GM21723 (cell line): ENCODE results near the gene DENND5B.
"Not testable (repeated sequence)": the region's sequence is repeated elsewhere in the genome, so short reads cannot be mapped to it uniquely, and the experiment has no call there.

ENCODE experiments used
- ATAC-seq: cut with Tn5 transposase; IDR thresholded peaks from one replicate; pipeline ENCODE4 v1.9.1; 2021; ENCODE audit warnings: mild to moderate bottlenecking, moderate library complexity; ENCODE audit not compliant: unreplicated experiment

The DENND5B gene

GRCh38 chr12:31508436-31509150 is 82.3 kb downstream of the DENND5B start:
- no peak for ATAC-seq

- ATAC-seq: no peak
These were observed 83.0 kb downstream of the DENND5B start for GRCh38 chr12:31507966-31508365.

GRCh38 chr12:31506515-31507306 is 84.2 kb downstream of the DENND5B start:
- no peak for ATAC-seq

- ATAC-seq: no peak
These were observed 86.2 kb downstream of the DENND5B start for GRCh38 chr12:31504625-31505222.

- not testable (repeated sequence) for ATAC-seq
These were observed 89.9 kb downstream of the DENND5B start for GRCh38 chr12:31501014-31501413.

- no peak for ATAC-seq
These were observed 91.4 kb downstream of the DENND5B start for GRCh38 chr12:31499567-31499966.

GRCh38 chr12:31498424-31498823 is 92.5 kb downstream of the DENND5B start:
- ATAC-seq: no peak

GRCh38 chr12:31496257-31496656 is 94.7 kb downstream of the DENND5B start:
- ATAC-seq: no peak

- no peak for ATAC-seq
These were observed 96.5 kb downstream of the DENND5B start for GRCh38 chr12:31494455-31494854.

GRCh38 chr12:31492599-31493196 is 98.2 kb downstream of the DENND5B start:
- ATAC-seq: no peak

GRCh38 chr12:31491841-31492598 is 98.9 kb downstream of the DENND5B start:
- no peak for ATAC-seq

GRCh38 chr12:31491241-31491794 is 99.6 kb downstream of the DENND5B start:
- no peak for ATAC-seq

- ATAC-seq: no peak
These were observed 102.1 kb downstream of the DENND5B start for GRCh38 chr12:31488737-31489338.

- ATAC-seq: no peak
These were observed 105.4 kb downstream of the DENND5B start for GRCh38 chr12:31485571-31485970.

- ATAC-seq: no peak
These were observed 108.1 kb downstream of the DENND5B start for GRCh38 chr12:31482816-31483215.

- ATAC-seq: no peak
These were observed 109.5 kb downstream of the DENND5B start for GRCh38 chr12:31481415-31481814.

GRCh38 chr12:31479516-31480210 is 111.3 kb downstream of the DENND5B start:
- peak; percentile 57 for ATAC-seq

- no peak for ATAC-seq
These were observed 112.0 kb downstream of the DENND5B start for GRCh38 chr12:31478898-31479297.

GRCh38 chr12:31478425-31478824 is 112.5 kb downstream of the DENND5B start:
- ATAC-seq: no peak
